Common myeloid progenitor, CD34-positive (primary cell): ENCODE data around the gene ANKRD18A.

Experiments used
- CTCF ChIA-PET: fragments of 350-600 bp; sonication (Branson Sonifier 250); formaldehyde crosslinking; loops from one replicate; lab custom pipeline; 2021; ENCODE audit warnings: antibody characterized with exemption; lab: Charles Lee
- POLR2A ChIA-PET: fragments of 350-600 bp; sonication (Branson Sonifier 250); formaldehyde crosslinking; loops from one replicate; lab custom pipeline; 2021; ENCODE audit warnings: antibody characterized with exemption; lab: Charles Lee
- DNase-seq, 3 donors: peaks; one replicate each; pipeline versions ENCODE4 v3.0.0 to v3.0.0-alpha.2; 2013
- H3K27ac ChIP-seq, 2 experiments: 1 replicate in 1 of 2; 2 replicates in 1 of 2; pipeline ENCODE4 v1.7.0; 2013; ENCODE audit warnings: inconsistent platforms in 2 of 2, low read length in 2 of 2, mild to moderate bottlenecking in 2 of 2, low read depth in 1 of 2, moderate library complexity in 1 of 2; ENCODE audit not compliant: severe bottlenecking in 2 of 2, insufficient read depth in 1 of 2, poor library complexity in 1 of 2
- H3K27me3 ChIP-seq, 5 experiments: replicated peaks in 2 of 5; 1 replicate in 3 of 5; 2 replicates in 2 of 5; pipeline versions ENCODE4 v1.6.1 to v1.7.0; 2013; ENCODE audit warnings: low read length in 4 of 5, mild to moderate bottlenecking in 2 of 5, moderate library complexity in 2 of 5, inconsistent platforms in 1 of 5; ENCODE audit not compliant: insufficient read depth in 5 of 5, control insufficient read depth in 4 of 5
- H3K36me3 ChIP-seq, 4 experiments: 1 replicate in 2 of 4; 2 replicates in 2 of 4; pipeline versions ENCODE4 v1.6.1 to v1.7.0; 2013; ENCODE audit warnings: low read length in 3 of 4, control low read depth in 1 of 4, mild to moderate bottlenecking in 1 of 4; ENCODE audit not compliant: control insufficient read depth in 4 of 4, insufficient read depth in 4 of 4
- H3K4me1 ChIP-seq, 4 experiments: 1 replicate in 3 of 4; 2 replicates in 1 of 4; pipeline versions ENCODE4 v1.6.1 to v1.7.1; 2013; ENCODE audit warnings: low read length in 3 of 4, mild to moderate bottlenecking in 3 of 4, control low read depth in 1 of 4, inconsistent platforms in 1 of 4, moderate library complexity in 1 of 4; ENCODE audit not compliant: control insufficient read depth in 4 of 4, insufficient read depth in 4 of 4; ENCODE audit errors: control extremely low read depth in 1 of 4
- H3K4me3 ChIP-seq, 7 experiments: 1 replicate in 4 of 7; 2 replicates in 3 of 7; pipeline versions ENCODE4 v1.5.1 to v1.7.0; 2013; ENCODE audit warnings: mild to moderate bottlenecking in 7 of 7, low read length in 6 of 7, moderate library complexity in 6 of 7, inconsistent platforms in 2 of 7, low read depth in 2 of 7, control low read depth in 1 of 7; ENCODE audit not compliant: insufficient read depth in 4 of 7, control insufficient read depth in 1 of 7; ENCODE audit errors: extremely low read depth in 1 of 7
- H3K9me3 ChIP-seq, 5 experiments: 1 replicate in 4 of 5; 2 replicates in 1 of 5; pipeline versions ENCODE4 v1.6.1 to v1.7.1; 2013; ENCODE audit warnings: low read length in 4 of 5, mild to moderate bottlenecking in 2 of 5, inconsistent platforms in 1 of 5, low read depth in 1 of 5, moderate library complexity in 1 of 5; ENCODE audit not compliant: control insufficient read depth in 4 of 5, insufficient read depth in 2 of 5; ENCODE audit errors: control extremely low read depth in 1 of 5
- WGBS: methylation state at CpG from one replicate; pipeline ENCODE4 v1.1.5; 2013; ENCODE audit not compliant: insufficient coverage; 5-methylcytosine and 5-hydroxymethylcytosine counted together

Gene ANKRD18A

GRCh38 chr9:38629511-38629910 lies 9.1 kb upstream of the ANKRD18A start:
- WGBS: 97% methylated on average over 4 of the region's 4 CpGs
- POLR2A ChIA-PET: no interaction called here
- Histone ChIP-seq H3K27ac (no peak overlapping the region), H3K4me1 (no peaks in the 10 kb centered on the region), H3K9me3 (peaks cover 0 to 9% (median 3%) of the 10 kb centered on the region in 5 experiments), H3K27me3 (peaks cover 0 to 33% (median 4%) of the 10 kb centered on the region in 5 experiments), H3K4me3 (no peak overlapping the region), H3K36me3 (no peaks in the 10 kb centered on the region)
- CTCF ChIA-PET: no interaction called here
- no peak for DNase-seq

DNA sequence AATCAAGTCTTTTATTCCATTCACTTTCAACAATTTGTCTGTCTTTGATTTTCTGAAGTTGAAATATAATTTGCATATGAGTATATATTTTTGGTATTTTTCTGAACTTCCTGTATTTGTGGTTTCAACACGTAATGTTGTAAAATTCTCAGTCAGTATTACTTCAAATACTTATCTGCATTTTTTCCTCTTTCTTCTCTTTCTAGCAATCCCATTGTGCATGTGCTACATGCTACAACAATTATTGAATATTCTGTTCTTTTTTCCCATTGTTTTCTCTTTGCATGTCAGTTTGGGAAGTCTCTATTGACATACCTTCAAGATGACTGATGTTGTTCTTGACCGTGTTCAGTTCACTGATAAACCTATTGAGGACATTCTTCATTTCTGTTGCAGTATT lies 5.6 kb upstream of the ANKRD18A start:
- no peak for DNase-seq
- Histone ChIP-seq H3K27ac (no peak overlapping the region), H3K27me3 (peaks cover 4 to 56% (median 14%) of the 10 kb centered on the region in 5 experiments), H3K4me3 (no peak overlapping the region), H3K36me3 (no peaks in the 10 kb centered on the region), H3K4me1 (peaks cover 0 to 16% (median 11%) of the 10 kb centered on the region in 4 experiments), H3K9me3 (peaks cover 0 to 20% (median 4%) of the 10 kb centered on the region in 5 experiments)
- ChIA-PET CTCF (no interaction called here), POLR2A (no interaction called here)
- WGBS: no CpG with 5 or more reads among the region's 2 CpGs

DNA sequence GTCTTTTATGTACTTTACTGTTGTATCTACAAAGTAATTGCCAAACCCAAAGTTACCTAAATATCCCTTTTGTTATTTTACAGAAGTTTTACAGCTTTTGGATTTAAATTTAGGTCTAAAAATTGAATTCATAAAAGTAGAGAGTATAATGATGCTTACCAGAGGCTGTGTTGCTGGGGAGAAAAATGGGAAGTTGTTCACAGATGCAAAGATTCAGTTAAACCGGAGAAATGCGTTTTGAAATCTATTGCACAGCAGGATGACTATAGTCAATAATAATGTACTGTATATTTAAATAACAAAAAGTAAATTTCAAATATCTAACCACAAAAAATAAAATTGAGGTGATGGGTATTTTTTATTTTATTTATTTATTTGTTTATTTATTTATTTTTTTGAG lies 2.6 kb upstream of the ANKRD18A start:
- Histone ChIP-seq H3K9me3 (peaks cover 0 to 20% (median 4%) of the 10 kb centered on the region in 5 experiments), H3K36me3 (no peaks in the 10 kb centered on the region), H3K27ac (no peak overlapping the region), H3K27me3 (peaks cover 6 to 78% (median 24%) of the 10 kb centered on the region in 5 experiments), H3K4me3 (no peak overlapping the region), H3K4me1 (peaks cover 0 to 30% (median 23%) of the 10 kb centered on the region in 4 experiments)
- ChIA-PET POLR2A (no interaction called here), CTCF (no interaction called here)
- WGBS: no CpG with 5 or more reads among the region's 2 CpGs
- DNase-seq: peak in 2 of 3 donors; percentile 49 to 54

DNA sequence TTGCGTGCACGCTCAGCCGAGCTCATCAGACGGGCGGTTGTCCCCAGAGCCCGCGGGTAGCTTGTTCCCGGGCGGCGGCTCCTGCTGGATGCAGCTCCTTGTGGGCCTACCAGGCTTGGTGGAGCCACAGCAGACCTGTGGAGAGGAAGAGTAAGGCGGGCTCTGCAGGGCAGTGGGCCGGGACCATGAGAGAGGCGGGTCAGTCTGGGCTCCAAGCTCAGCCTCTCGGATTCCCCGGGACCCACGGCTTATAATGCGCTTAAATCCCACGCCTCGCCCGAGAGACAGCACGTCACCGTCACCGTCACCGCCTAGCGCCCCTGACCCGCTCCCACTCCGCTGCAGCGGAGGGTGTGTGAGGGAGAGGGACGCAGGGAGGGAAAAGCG lies 1.9 kb upstream of the ANKRD18A start:
- peaks cover 6 to 82% (median 24%) of the 10 kb centered on the region in 5 experiments for H3K27me3 ChIP-seq
- CTCF ChIA-PET: interaction anchor here (0.6 kb wide), 1 partner anchor 22 kb away, joined by 4 read pairs; no protein-coding TSS in a partner anchor
- POLR2A ChIA-PET: no interaction called here
- DNase-seq: peak in 1 of 3 donors; percentile 23
- peaks cover 0 to 30% (median 23%) of the 10 kb centered on the region in 4 experiments for H3K4me1 ChIP-seq
- peaks cover 0 to 20% (median 4%) of the 10 kb centered on the region in 5 experiments for H3K9me3 ChIP-seq
- H3K36me3 ChIP-seq: no peaks in the 10 kb centered on the region
- H3K27ac ChIP-seq: no peak overlapping the region
- H3K4me3 ChIP-seq: peak overlapping the region in 4 of 7 experiments; percentile 10 to 73 (median 35)
- 6% methylated on average over 23 of the region's 30 CpGs for WGBS

DNA sequence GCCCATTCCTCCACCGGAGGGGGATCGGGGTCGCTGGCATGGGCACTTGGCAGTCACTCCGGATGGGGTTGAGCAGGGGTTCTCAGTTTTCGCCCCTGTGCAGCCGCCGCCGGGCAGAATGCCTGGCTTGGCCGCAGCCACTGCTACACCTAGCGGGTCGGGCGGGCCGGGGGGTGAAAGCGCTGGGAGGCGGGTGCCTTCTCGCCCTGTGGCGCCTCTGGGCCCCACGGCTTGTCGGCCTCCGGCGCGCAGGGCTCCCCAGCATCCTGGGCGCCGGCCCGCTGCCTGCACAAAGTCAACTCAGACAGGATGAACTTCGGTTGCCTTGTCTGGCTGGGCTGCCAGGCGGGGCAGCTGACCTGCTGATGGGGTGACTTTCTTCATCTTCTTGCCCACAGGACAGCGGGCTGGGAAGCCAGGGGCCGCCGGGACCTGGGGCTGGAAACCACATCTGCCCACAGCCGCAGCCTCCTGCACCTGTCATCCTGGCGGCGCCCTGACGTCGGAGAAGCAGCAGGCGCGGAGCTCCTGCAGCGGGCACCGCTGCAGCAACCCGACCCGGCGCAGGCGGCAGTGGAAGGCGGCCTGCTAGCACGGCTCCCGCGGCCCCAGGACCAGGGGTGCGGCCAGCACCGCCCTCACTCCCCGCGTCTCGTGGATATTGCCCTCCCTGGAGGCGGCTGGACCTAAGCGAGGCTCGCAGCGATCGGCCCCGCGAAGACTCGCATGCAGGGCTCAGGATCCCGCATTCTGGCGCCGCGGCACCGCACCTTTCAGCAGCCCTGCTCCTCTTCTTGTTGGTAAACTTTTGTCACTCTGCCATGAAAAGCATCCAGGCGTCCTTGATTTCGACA lies 1.3 kb upstream of the ANKRD18A start:
- DNase-seq: peak in 2 of 3 donors; percentile 52 to 63
- peak overlapping the region in 5 of 7 experiments; percentile 10 to 73 (median 63) for H3K4me3 ChIP-seq
- H3K9me3 ChIP-seq: peaks cover 0 to 20% (median 4%) of the 10 kb centered on the region in 5 experiments
- peaks cover 0 to 30% (median 23%) of the 10 kb centered on the region in 4 experiments for H3K4me1 ChIP-seq
- CTCF ChIA-PET: interaction anchor here (0.6 kb wide), 2 partner anchors 22 to 804 kb away, joined by 3 to 4 read pairs; no protein-coding TSS in a partner anchor
- POLR2A ChIA-PET: no interaction called here
- H3K27me3 ChIP-seq: peaks cover 6 to 80% (median 24%) of the 10 kb centered on the region in 5 experiments
- H3K36me3 ChIP-seq: no peaks in the 10 kb centered on the region
- no peak overlapping the region for H3K27ac ChIP-seq
- under 1% methylated on average over 61 of the region's 67 CpGs for WGBS

- Histone ChIP-seq H3K27ac (no peak overlapping the region), H3K4me3 (peak overlapping the region in 5 of 7 experiments; percentile 48 to 73 (median 63)), H3K9me3 (peaks cover 0 to 14% (median 0%) of the 10 kb centered on the region in 5 experiments), H3K36me3 (no peaks in the 10 kb centered on the region), H3K27me3 (peaks cover 6 to 79% (median 23%) of the 10 kb centered on the region in 5 experiments), H3K4me1 (peaks cover 0 to 30% (median 23%) of the 10 kb centered on the region in 4 experiments)
- peak in 2 of 3 donors; percentile 5 to 14 for DNase-seq
- CTCF ChIA-PET: no interaction called here
- POLR2A ChIA-PET: no interaction called here
- WGBS: 4% methylated on average over 43 of the region's 58 CpGs
Measured at GRCh38 chr9:38619556-38620447, 594 bp downstream of the ANKRD18A start.
